ENCODE measurements around the gene TLR9.

TLR9 gene

GRCh38 chr3:52197842-52198625 lies 27.4 kb downstream of the TLR9 start, which contains the start of gene ALAS1:
ALAS1 (plus strand) TSS chr3:52198160; CDS start chr3:52199242, 1,082 bp downstream.
- no peak for TF ChIP-seq CTCF (IDR thresholded peaks at IDR 0.05; ENCODE audit: low read length, missing control alignments)
- H3K4me3 ChIP-seq (replicated peaks; ENCODE audit: low read depth, low read length): peak within 1 kb of the TSS; percentile 90
- peak; percentile 86 for DNase-seq (ENCODE audit: low read depth)

GRCh38 chr3:52197499-52197841 lies 28.0 kb downstream of the TLR9 start:
- H3K4me3 ChIP-seq (replicated peaks; ENCODE audit: low read depth, low read length): peak overlapping the region; percentile 90
- no peak for DNase-seq (ENCODE audit: low read depth)
- no peak for TF ChIP-seq CTCF (IDR thresholded peaks at IDR 0.05; ENCODE audit: low read length, missing control alignments)

GRCh38 chr3:52196977-52197376 lies 28.5 kb downstream of the TLR9 start:
- no peak for TF ChIP-seq CTCF (IDR thresholded peaks at IDR 0.05; ENCODE audit: low read length, missing control alignments)
- no peak for DNase-seq (ENCODE audit: low read depth)
- H3K4me3 ChIP-seq (replicated peaks; ENCODE audit: low read depth, low read length): no peak overlapping the region

GRCh38 chr3:52195823-52196331 lies 29.6 kb downstream of the TLR9 start:
- DNase-seq (ENCODE audit: low read depth): peak; percentile 89
- no peak for TF ChIP-seq CTCF (IDR thresholded peaks at IDR 0.05; ENCODE audit: low read length, missing control alignments)
- H3K4me3 ChIP-seq (replicated peaks; ENCODE audit: low read depth, low read length): no peak overlapping the region

- no peak for DNase-seq (ENCODE audit: low read depth)
- TF ChIP-seq CTCF (IDR thresholded peaks at IDR 0.05; ENCODE audit: low read length, missing control alignments): no peak
- no peak overlapping the region for H3K4me3 ChIP-seq (replicated peaks; ENCODE audit: low read depth, low read length)
Observed at GRCh38 chr3:52195291-52195597, 30.2 kb downstream of the TLR9 start.

- H3K4me3 ChIP-seq (replicated peaks; ENCODE audit: low read depth, low read length): no peak overlapping the region
- no peak for TF ChIP-seq CTCF (IDR thresholded peaks at IDR 0.05; ENCODE audit: low read length, missing control alignments)
- peak; percentile 84 for DNase-seq (ENCODE audit: low read depth)
Observed at GRCh38 chr3:52194485-52195290, 30.8 kb downstream of the TLR9 start.
